ENCODE results near the gene BICC1. TPM values are rescaled to one million over a fixed set of nuclear protein-coding genes. Genes with fewer than 3 reads are reported as not detected.

The BICC1 gene
- total RNA-seq, 1 donor, result 210 TPM

GRCh38 chr10:58518775-58519174 lies 6.1 kb downstream of the BICC1 start:
- peak overlapping the region; percentile 13 for H3K4me3 ChIP-seq (ENCODE audit: insufficient read depth, low read length)
- H3K79me2 ChIP-seq (ENCODE audit: insufficient read depth, low read length), result peaks cover 83% of the 10 kb centered on the region
- TF ChIP-seq CTCF (IDR thresholded peaks at IDR 0.05; ENCODE audit: extremely low read depth, low read depth, low read length), result no peak
- no peak overlapping the region for H2AFZ ChIP-seq (ENCODE audit: low read length)
- no peaks in the 10 kb centered on the region for H3K27me3 ChIP-seq (ENCODE audit: insufficient read depth, low read length)
- H4K20me1 ChIP-seq (ENCODE audit: insufficient read depth, low read length), result peaks cover 45% of the 10 kb centered on the region
- H3K4me2 ChIP-seq (ENCODE audit: insufficient read depth, low read length), result peak overlapping the region; percentile 80
- no peak for DNase-seq (ENCODE audit: insufficient read length, low spot score, missing footprints)
- H3K4me1 ChIP-seq (ENCODE audit: insufficient read depth, low read length), result peaks cover 42% of the 10 kb centered on the region
- peak overlapping the region; percentile 2 for H3K27ac ChIP-seq (ENCODE audit: low read depth, low read length)
- H3K36me3 ChIP-seq (ENCODE audit: insufficient read depth, low read length), result no peaks in the 10 kb centered on the region
- no peaks in the 10 kb centered on the region for H3K9me3 ChIP-seq (ENCODE audit: low read depth, low read length)

- no peaks in the 10 kb centered on the region for H3K9me3 ChIP-seq (ENCODE audit: low read depth, low read length)
- H3K27me3 ChIP-seq (ENCODE audit: insufficient read depth, low read length), result no peaks in the 10 kb centered on the region
- no peaks in the 10 kb centered on the region for H3K36me3 ChIP-seq (ENCODE audit: insufficient read depth, low read length)
- H2AFZ ChIP-seq (ENCODE audit: low read length), result no peak overlapping the region
- H3K27ac ChIP-seq (ENCODE audit: low read depth, low read length), result peak overlapping the region; percentile 4
- peaks cover 14% of the 10 kb centered on the region for H4K20me1 ChIP-seq (ENCODE audit: insufficient read depth, low read length)
- no peak for TF ChIP-seq CTCF (IDR thresholded peaks at IDR 0.05; ENCODE audit: extremely low read depth, low read depth, low read length)
- peaks cover 69% of the 10 kb centered on the region for H3K79me2 ChIP-seq (ENCODE audit: insufficient read depth, low read length)
- H3K4me1 ChIP-seq (ENCODE audit: insufficient read depth, low read length), result peaks cover 18% of the 10 kb centered on the region
- H3K4me2 ChIP-seq (ENCODE audit: insufficient read depth, low read length), result peak overlapping the region; percentile 34
- no peak for DNase-seq (ENCODE audit: insufficient read length, low spot score, missing footprints)
- no peak overlapping the region for H3K4me3 ChIP-seq (ENCODE audit: insufficient read depth, low read length)
Observed at GRCh38 chr10:58529077-58529728, 16.5 kb downstream of the BICC1 start.

- no peak overlapping the region for H2AFZ ChIP-seq (ENCODE audit: low read length)
- peaks cover 18% of the 10 kb centered on the region for H3K4me1 ChIP-seq (ENCODE audit: insufficient read depth, low read length)
- no peak overlapping the region for H3K4me2 ChIP-seq (ENCODE audit: insufficient read depth, low read length)
- no peaks in the 10 kb centered on the region for H3K36me3 ChIP-seq (ENCODE audit: insufficient read depth, low read length)
- no peaks in the 10 kb centered on the region for H3K9me3 ChIP-seq (ENCODE audit: low read depth, low read length)
- TF ChIP-seq CTCF (IDR thresholded peaks at IDR 0.05; ENCODE audit: extremely low read depth, low read depth, low read length), result peak; percentile 89
- H3K79me2 ChIP-seq (ENCODE audit: insufficient read depth, low read length), result peaks cover 73% of the 10 kb centered on the region
- peaks cover 14% of the 10 kb centered on the region for H4K20me1 ChIP-seq (ENCODE audit: insufficient read depth, low read length)
- DNase-seq (ENCODE audit: insufficient read length, low spot score, missing footprints), result no peak
- H3K4me3 ChIP-seq (ENCODE audit: insufficient read depth, low read length), result no peak overlapping the region
- no peaks in the 10 kb centered on the region for H3K27me3 ChIP-seq (ENCODE audit: insufficient read depth, low read length)
- peak overlapping the region; percentile 27 for H3K27ac ChIP-seq (ENCODE audit: low read depth, low read length)
Observed at GRCh38 chr10:58531084-58531695, 18.5 kb downstream of the BICC1 start.

- peaks cover 51% of the 10 kb centered on the region for H3K79me2 ChIP-seq (ENCODE audit: insufficient read depth, low read length)
- H3K4me3 ChIP-seq (ENCODE audit: insufficient read depth, low read length), result no peak overlapping the region
- H3K4me2 ChIP-seq (ENCODE audit: insufficient read depth, low read length), result no peak overlapping the region
- no peak overlapping the region for H2AFZ ChIP-seq (ENCODE audit: low read length)
- H3K36me3 ChIP-seq (ENCODE audit: insufficient read depth, low read length), result no peaks in the 10 kb centered on the region
- no peaks in the 10 kb centered on the region for H3K9me3 ChIP-seq (ENCODE audit: low read depth, low read length)
- H3K4me1 ChIP-seq (ENCODE audit: insufficient read depth, low read length), result peaks cover 5% of the 10 kb centered on the region
- no peak overlapping the region for H3K27ac ChIP-seq (ENCODE audit: low read depth, low read length)
- H3K27me3 ChIP-seq (ENCODE audit: insufficient read depth, low read length), result no peaks in the 10 kb centered on the region
- H4K20me1 ChIP-seq (ENCODE audit: insufficient read depth, low read length), result no peaks in the 10 kb centered on the region
- no peak for TF ChIP-seq CTCF (IDR thresholded peaks at IDR 0.05; ENCODE audit: extremely low read depth, low read depth, low read length)
- no peak for DNase-seq (ENCODE audit: insufficient read length, low spot score, missing footprints)
Observed at GRCh38 chr10:58535311-58535710, 22.6 kb downstream of the BICC1 start.

Data from osteoblast (primary cell).